DND-41 (cell line): ENCODE results near the gene RHOBTB3.
A peak's percentile ranks its signal among the peaks of the same experiment; 100 is the strongest.

Source experiments
- ATAC-seq: fragments of 200-7000 bp; cut with Tn5 transposase; 3 replicates; pipeline ENCODE4 v1.9.1; 2021; ENCODE audit warnings: low read depth; ENCODE audit not compliant: insufficient read depth
- DNase-seq: peaks from one replicate; pipeline ENCODE4 v3.0.0-alpha.2; 2020
- H2AFZ ChIP-seq: 2 replicates; pipeline ENCODE4 v1.6.0; 2012; ENCODE audit warnings: low read depth, low read length
- H3K27ac ChIP-seq: 2 replicates; pipeline ENCODE4 v1.5.1; 2012; ENCODE audit warnings: low read length, inconsistent platforms
- H3K27me3 ChIP-seq: fragments of 200-600 bp; sonication (generic); 2 replicates; pipeline ENCODE4 v1.6.0; 2012; ENCODE audit warnings: low read length, mild to moderate bottlenecking, inconsistent platforms; ENCODE audit not compliant: insufficient read depth, poor library complexity
- H3K36me3 ChIP-seq: 2 replicates; pipeline ENCODE4 v1.5.1; 2012; ENCODE audit warnings: low read length, inconsistent platforms; ENCODE audit not compliant: insufficient read depth
- H3K4me1 ChIP-seq: 2 replicates; pipeline ENCODE4 v1.5.1; 2012; ENCODE audit warnings: mild to moderate bottlenecking, low read length; ENCODE audit not compliant: insufficient read depth
- H3K4me2 ChIP-seq: 2 replicates; pipeline ENCODE4 v1.6.0; 2012; ENCODE audit warnings: mild to moderate bottlenecking, moderate library complexity, low read length, inconsistent platforms; ENCODE audit not compliant: insufficient read depth
- H3K4me3 ChIP-seq, 2 experiments: fragments of 200-600 bp in 1 of 2; shearing (Covaris generic) in 1 of 2; 2 replicates each; pipeline ENCODE4 v1.5.1; 2012 to 2016; ENCODE audit warnings: inconsistent platforms in 2 of 2, low read length in 2 of 2, mild to moderate bottlenecking in 2 of 2, low read depth in 1 of 2, moderate library complexity in 1 of 2
- H3K79me2 ChIP-seq: 2 replicates; pipeline ENCODE4 v1.6.0; 2012; ENCODE audit warnings: low read length, inconsistent platforms; ENCODE audit not compliant: insufficient read depth
- H3K9ac ChIP-seq: 2 replicates; pipeline ENCODE4 v1.6.0; 2012; ENCODE audit warnings: low read depth, mild to moderate bottlenecking, inconsistent platforms, low read length, moderate library complexity
- H3K9me3 ChIP-seq: 2 replicates; pipeline ENCODE4 v1.5.1; 2012; ENCODE audit warnings: low read length, moderate library complexity, mild to moderate bottlenecking, inconsistent platforms; ENCODE audit not compliant: insufficient read depth, severe bottlenecking
- H4K20me1 ChIP-seq: 2 replicates; pipeline ENCODE4 v1.6.0; 2012; ENCODE audit warnings: low read length; ENCODE audit not compliant: insufficient read depth
- EZH2 ChIP-seq: IDR thresholded peaks from 3 replicates; pipeline ENCODE4 v1.6.1; 2012; ENCODE audit warnings: borderline replicate concordance, low read depth, mild to moderate bottlenecking, moderate library complexity, low read length, inconsistent platforms; ENCODE audit not compliant: severe bottlenecking
- TF ChIP-seq, protein P1 (sequence below): IDR thresholded peaks from 2 replicates; pipeline ENCODE4 v1.5.1; 2012; ENCODE audit warnings: borderline replicate concordance, low read length, moderate library complexity, mild to moderate bottlenecking; ENCODE audit not compliant: poor library complexity, severe bottlenecking; ENCODE audit errors: extremely low read depth

The RHOBTB3 gene

DNA sequence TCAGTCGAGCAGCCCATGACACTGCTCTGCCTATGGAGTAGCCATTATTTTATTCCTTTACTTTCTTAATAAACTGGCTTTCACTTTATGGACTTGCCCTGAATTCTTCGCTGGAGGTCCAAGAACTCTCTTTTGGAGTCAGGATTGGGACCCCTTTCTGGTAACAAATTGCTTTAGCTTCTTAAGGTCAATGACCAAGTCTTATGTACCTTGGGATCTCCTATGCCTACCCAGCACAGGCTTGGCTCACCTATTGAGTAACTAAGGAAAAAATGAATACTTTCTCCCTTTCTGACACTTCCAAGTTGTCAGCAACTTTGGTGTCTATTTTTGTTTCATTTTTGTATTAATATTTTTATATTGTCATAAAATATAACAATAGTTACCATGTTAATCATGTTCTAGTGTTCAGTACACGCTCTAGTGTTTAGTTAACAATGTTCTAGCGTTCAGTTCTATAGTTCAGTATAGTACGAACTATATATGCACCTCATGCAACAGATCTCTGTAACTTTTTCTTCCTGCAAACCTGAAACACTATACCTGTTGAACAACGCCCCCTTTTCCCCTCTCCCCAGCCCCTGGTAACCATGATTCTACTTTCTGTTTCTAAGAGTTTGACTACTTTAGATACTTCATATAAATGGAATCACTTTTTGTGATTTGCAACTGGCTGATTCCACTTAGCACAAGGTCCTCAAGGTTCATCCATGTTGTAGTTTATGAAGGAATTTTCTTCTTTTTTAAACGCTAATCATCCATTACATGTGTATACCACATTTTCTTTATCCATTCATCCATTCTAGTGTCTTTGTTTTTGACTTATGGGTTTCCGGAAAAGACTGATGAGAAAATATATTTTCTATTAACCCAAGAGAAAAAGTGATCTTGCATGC is 1.8 kb upstream of the RHOBTB3 start:
- no peak for ATAC-seq
- Histone ChIP-seq H3K36me3 (no peaks in the 10 kb centered on the region), H4K20me1 (no peaks in the 10 kb centered on the region), H3K9ac (no peak overlapping the region), H2AFZ (no peak overlapping the region), H3K4me3 (no peak overlapping the region), H3K9me3 (no peaks in the 10 kb centered on the region), H3K27me3 (no peaks in the 10 kb centered on the region), H3K4me1 (peaks cover 48% of the 10 kb centered on the region), H3K27ac (no peak overlapping the region), H3K4me2 (no peak overlapping the region), H3K79me2 (no peaks in the 10 kb centered on the region; the same call in 1 of the 2 replicates)
- TF ChIP-seq, protein P1, sequence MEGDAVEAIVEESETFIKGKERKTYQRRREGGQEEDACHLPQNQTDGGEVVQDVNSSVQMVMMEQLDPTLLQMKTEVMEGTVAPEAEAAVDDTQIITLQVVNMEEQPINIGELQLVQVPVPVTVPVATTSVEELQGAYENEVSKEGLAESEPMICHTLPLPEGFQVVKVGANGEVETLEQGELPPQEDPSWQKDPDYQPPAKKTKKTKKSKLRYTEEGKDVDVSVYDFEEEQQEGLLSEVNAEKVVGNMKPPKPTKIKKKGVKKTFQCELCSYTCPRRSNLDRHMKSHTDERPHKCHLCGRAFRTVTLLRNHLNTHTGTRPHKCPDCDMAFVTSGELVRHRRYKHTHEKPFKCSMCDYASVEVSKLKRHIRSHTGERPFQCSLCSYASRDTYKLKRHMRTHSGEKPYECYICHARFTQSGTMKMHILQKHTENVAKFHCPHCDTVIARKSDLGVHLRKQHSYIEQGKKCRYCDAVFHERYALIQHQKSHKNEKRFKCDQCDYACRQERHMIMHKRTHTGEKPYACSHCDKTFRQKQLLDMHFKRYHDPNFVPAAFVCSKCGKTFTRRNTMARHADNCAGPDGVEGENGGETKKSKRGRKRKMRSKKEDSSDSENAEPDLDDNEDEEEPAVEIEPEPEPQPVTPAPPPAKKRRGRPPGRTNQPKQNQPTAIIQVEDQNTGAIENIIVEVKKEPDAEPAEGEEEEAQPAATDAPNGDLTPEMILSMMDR: no peak
- TF ChIP-seq EZH2: no peak
- DNase-seq: no peak

DNA sequence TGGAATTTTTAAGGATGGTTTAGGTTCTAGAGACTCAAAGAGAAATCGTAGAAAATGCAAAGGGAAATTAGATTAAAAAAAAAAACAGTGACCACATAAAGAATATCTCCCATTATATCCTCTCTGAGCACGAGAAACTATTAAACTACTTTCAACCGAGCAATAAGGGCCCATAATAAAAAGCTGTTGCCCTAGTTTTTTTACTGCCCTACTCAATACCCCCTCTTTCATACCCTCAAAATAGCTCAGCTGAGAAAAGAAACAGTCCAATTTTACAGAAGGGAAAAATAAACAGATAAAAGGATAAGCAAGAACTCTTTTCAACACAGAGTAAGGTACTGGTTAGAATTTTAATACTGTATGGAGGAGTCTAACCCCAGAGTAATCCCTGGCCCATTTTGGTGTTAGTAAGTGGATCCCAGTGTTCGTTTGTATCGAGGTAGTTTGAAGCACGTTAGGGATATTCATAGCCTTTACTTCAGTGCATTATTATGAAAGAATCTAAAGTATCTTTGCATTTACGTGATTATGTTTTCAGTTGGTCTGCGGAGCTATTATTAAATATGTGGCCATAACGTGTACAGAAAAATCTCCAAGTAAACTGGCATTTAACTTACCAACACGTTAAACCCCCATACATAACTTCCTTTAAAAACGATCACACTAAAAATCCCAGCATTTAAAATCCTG is 980 bp upstream of the RHOBTB3 start:
- peak overlapping the region; percentile 72 for H3K9ac ChIP-seq
- no peaks in the 10 kb centered on the region; the same call in 1 of the 2 replicates for H3K79me2 ChIP-seq
- H3K27me3 ChIP-seq: no peaks in the 10 kb centered on the region
- TF ChIP-seq, protein P1: no peak
- no peak for TF ChIP-seq EZH2
- peaks cover 48% of the 10 kb centered on the region for H3K4me1 ChIP-seq
- no peaks in the 10 kb centered on the region for H4K20me1 ChIP-seq
- H3K27ac ChIP-seq: peak overlapping the region; percentile 70; the same call in 1 of the 2 replicates
- no peaks in the 10 kb centered on the region for H3K36me3 ChIP-seq
- H3K4me2 ChIP-seq: peak overlapping the region; percentile 84
- ATAC-seq (no peak), DNase-seq (no peak)
- peak overlapping the region; percentile 50 to 62; a peak in 3 of 4 replicates for H3K4me3 ChIP-seq
- peak overlapping the region; percentile 70 for H2AFZ ChIP-seq
- no peaks in the 10 kb centered on the region for H3K9me3 ChIP-seq

DNA sequence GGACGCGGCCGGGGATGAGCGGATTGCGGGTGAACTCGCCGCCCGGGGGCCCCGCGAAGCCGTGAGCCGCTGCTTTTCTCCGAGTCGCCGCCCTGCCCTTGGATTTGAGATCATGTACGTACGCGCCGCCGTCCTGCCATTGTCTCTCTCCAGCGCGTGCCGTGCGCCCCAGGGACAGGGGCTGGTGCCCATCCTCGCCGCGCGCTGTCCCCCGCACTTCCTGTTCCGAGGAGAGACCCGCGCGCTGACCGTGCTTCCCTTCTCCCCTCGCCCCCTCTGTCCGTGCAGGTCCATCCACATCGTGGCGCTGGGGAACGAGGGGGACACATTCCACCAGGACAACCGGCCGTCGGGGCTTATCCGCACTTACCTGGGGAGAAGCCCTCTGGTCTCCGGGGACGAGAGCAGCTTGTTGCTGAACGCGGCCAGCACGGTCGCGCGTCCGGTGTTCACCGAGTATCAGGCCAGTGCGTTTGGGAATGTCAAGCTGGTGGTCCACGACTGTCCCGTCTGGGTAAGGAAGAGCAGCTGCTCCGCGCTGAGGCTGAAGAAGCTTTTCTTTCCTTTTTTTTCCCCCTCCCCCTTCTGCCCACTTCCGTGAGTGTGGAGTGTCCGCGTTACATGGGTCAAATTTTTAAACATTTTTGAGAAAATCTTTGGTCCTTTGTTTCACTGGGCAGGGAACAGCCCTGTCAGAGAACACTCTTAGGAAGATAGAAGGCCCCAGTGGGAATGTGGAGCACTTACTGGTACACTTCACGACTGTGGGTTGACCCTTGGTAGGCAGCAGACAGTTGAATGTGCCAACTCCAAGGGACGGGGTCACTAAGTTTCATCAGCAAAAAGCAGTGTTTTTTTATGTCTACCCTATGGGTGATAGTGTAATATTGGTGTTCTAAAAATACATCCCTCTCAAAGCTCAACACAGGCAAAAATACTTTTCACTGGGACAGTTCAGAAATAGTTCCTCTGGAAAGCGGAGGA is 727 bp downstream of the RHOBTB3 start:
- ATAC-seq: peak; percentile 62
- Histone ChIP-seq H4K20me1 (no peaks in the 10 kb centered on the region), H3K9me3 (no peaks in the 10 kb centered on the region), H3K9ac (peak overlapping the region; percentile 72), H3K79me2 (no peaks in the 10 kb centered on the region; the same call in 1 of the 2 replicates), H3K27ac (peak overlapping the region; percentile 70; the same call in 1 of the 2 replicates), H3K4me2 (peak overlapping the region; percentile 84), H3K4me3 (peak overlapping the region; percentile 50 to 62; a peak in 3 of 4 replicates), H3K27me3 (no peaks in the 10 kb centered on the region), H2AFZ (peak overlapping the region; percentile 70), H3K36me3 (no peaks in the 10 kb centered on the region), H3K4me1 (peaks cover 38% of the 10 kb centered on the region)
- TF ChIP-seq, protein P1: peak; percentile 2
- no peak for TF ChIP-seq EZH2
- DNase-seq: peak; percentile 56
